Activated CD4-positive, alpha-beta T cell treated with anti-CD3 and anti-CD28 coated beads, Interleukin-10, Interleukin-2, amounts not matched to agents 100 ng/mL and 50 ng/mL, durations not matched to agents 16 hours and 8 hours (primary cell): ENCODE results near the gene SYT17.
A peak's percentile ranks its signal among the peaks of the same experiment; 100 is the strongest.
"Not testable (repeated sequence)": the region's sequence is repeated elsewhere in the genome, so short reads cannot be mapped to it uniquely, and the experiment has no call there.

Experiments used
- DNase-seq: peaks from one replicate; pipeline ENCODE4 v3.0.0-alpha.2; 2020

The SYT17 gene

GRCh38 chr16:19174478-19174877 lies 6.4 kb downstream of the SYT17 start:
- no peak for DNase-seq

- no peak for DNase-seq
Observed at GRCh38 chr16:19175492-19176262, 7.6 kb downstream of the SYT17 start.

DNA sequence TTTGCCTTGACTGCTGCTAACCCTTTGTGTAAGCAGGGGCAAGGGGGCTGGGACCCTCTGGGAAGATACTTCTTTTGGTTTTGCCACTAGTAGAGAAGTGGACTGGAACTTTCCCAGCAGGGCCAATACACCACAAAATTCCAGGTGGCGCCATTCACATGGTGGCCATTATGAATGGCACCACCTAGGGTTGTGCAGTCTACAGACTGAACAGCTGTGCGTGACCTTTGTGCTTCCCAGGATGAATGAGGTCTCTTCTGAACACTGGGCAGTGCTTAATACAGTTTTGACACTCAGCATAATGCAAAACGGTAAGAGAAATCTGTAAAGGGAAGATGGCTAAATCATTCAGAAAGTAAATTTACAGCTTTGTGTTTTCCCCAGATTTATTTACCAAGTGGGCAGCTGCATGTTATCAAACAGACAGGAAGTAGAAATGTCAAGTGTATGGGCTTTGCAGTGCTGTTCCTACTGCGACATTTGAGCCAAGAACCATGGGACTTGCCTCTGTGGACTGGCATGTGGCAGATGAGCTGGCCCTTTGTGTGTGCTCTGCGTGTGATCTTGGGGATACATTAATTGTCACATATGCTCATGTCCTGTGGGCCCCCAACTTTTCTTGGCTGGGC lies 9.2 kb downstream of the SYT17 start:
- no peak for DNase-seq

DNA sequence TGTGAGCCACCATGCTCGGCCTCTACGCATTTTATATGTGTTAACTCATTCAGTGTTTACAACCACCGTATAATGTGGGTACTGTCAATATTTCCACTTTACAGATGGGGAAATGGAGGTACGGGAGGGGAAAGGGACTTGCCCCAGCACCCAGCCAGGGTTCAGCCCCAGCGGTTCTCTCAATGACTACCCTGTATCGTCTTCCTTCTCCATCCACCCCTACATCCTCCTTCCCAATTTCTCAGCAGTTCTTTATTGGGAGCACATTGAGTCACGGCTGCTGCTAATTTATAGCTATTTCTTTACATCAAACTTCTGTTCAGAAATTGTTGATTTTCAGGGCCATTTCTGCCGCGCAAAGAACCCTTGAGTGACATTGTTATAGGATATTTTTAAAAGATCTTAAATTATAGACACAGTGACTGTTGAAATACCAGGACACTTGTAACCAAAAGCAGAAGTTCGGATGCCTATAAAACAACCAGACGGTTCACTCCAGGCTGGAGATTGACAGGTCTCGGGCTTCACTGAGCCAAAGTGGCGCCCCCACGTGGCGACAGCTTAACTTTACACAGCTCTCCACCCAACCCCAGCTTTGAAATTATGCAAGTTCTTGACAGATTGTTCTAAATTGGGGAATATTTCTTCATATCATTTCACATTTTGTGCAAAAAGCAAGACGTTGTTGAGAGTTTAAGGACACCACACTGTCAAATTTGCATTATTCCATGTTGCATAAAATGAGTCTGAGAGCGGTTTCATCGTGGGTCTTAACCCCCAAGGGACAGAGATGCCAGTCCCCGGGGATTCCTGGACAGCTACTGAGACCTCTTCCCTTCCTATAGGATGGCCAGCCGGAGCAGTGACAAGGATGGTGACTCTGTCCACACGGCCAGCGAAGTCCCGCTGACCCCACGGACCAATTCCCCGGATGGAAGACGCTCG lies 11.8 kb downstream of the SYT17 start:
- peak; percentile 67 for DNase-seq

DNA sequence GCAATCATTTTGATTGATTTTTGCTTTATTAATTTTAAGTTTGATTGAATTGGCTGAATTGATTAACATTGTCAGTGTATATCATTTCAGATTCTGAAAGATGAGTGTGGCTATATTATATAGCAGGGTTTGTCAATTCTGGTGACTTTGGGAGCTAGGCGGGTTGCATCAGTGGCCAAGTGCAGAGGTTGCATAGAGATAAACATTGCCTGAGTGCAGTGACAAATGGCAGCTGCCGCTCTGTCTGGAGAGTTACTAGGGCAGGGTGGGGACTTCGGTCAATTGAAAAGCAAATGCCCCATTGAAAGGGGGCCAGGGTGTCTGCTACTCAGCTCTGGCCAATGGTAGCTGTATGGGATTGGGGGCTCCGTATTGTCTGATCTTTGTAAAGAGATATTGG lies 12.7 kb downstream of the SYT17 start:
- DNase-seq: no peak

GRCh38 chr16:19182481-19182880 lies 14.4 kb downstream of the SYT17 start:
- no peak for DNase-seq

DNA sequence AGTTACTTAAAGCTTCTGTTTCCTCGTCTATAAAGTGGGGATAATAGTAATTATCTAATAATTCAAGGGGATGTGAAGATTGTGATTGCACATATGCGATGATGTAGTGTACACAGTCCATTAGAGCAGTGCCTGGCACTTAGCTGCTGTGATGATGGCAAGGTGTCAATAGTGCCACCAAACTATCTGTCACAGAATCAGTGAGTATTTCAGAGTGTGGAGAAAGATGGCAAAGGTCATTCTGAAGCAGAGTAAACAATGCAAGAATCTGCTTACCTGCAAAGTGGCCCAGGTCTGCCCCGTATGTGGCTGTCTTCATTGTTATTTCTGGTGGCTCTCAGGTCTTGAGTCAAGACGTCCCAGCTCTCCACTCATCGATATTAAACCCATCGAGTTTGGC lies 15.1 kb downstream of the SYT17 start:
- DNase-seq: no peak

DNA sequence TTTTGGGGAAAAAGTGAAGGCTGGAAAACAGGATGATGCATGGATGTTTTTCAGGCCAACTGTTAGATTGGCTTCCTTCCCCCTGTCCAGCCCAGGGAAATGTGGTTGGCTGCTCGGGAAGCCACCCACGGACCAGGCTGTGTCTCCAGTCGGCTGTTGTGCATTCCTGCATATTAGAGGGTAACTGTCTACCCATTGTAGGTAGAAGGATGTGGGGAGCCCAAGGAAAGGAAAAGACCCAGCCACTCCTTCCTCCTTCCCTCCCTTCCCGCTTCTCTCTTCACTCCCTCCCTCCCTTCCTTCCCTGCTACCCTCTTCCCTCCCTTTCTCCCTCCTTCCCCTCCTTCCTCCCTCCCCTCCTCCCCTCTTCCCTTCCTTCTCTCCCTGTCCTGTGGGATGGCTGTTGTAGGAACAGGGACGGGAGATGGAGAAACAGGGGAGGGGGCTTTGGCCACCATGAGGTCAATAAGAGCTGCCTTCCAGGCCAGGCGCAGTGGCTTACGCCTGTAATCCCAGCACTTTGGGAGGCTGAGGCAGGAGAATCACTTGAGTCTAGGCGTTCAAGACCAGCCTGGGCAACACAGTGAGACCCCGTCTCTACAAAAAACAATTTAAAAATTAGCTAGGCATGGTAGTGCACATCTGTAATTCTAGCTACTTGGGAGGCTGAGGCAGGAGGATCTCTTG lies 16.9 kb downstream of the SYT17 start:
- no peak for DNase-seq

DNA sequence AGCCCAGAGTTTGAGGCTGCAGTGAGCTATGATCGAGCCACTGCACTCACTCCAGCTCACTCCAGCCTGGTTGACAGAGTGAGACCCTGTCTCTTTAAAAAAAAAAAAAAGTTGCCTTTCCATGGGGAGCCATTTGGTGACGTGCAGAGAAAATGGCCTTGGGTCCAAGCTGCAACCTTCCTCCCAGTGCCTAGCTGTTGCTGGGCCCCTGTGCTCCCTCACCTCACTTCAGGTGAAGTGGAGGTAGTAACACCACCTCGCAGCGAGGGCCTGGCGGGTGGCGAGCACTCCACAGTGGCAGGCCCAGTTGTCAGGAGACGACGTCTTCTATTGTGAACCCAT lies 17.4 kb downstream of the SYT17 start:
- DNase-seq: no peak

DNA sequence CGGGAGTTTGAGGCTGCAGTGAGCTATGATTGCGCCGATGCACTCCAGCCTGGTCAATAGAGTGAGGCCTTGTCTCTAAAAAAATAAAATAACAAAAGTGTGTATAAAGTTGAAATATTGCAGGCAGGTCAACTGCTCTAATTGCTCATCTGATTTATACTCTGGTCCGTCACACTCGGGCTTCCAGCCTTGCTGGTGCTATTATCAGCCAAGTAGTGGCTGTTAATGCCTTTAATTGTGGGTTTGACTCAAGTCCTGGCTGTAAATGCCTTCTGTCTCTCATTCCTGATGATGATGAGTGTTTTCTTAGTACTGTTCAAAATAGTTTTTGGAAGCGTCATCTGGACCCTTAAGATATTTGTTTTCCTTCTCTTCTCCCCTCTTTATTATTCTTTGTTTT lies 18.4 kb downstream of the SYT17 start:
- DNase-seq: no peak

DNA sequence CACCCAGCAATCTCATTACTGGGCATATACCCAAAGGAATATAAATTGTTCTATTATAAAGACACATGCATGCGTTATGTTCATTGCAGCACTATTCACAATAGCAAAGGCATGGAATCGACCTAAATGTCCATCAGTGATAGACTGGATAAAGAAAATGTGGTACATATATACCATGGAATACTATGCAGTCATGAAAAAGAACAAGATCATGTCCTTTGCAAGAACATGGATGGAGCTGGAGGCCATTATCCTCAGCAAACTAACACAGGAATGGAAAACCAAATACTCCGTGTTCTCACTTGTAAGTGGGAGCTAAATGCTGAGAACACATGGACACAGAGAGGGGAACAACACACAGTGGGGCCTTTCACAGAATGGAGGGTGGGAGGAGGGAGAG lies 19.9 kb downstream of the SYT17 start:
- DNase-seq: not testable (repeated sequence)

- DNase-seq: no peak
Observed at GRCh38 chr16:19188406-19188805, 20.4 kb downstream of the SYT17 start.

DNA sequence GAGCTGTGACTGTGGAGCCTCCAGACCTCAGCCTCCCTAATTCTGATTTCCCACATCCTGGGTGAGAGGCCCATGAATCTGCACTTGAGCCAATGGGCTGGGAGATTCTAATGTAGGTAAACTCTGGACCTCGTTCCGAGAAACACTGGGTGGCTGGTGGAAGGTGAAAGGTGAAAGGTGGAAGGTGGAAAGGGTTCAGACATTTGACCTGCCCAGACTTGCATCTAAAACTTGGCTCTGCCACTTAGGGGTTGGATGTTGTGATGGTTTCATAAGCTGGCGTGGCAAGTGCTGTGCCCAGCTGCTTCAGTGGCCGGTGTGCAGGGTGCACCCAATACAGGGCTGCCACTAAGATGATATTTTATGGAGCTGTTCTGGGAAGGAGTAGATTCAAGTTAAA lies 24.8 kb downstream of the SYT17 start:
- no peak for DNase-seq

GRCh38 chr16:19196871-19197270 lies 28.8 kb downstream of the SYT17 start:
- DNase-seq: no peak

- no peak for DNase-seq
Observed at GRCh38 chr16:19203374-19203966, 35.4 kb downstream of the SYT17 start.

GRCh38 chr16:19210280-19210924 lies 42.4 kb downstream of the SYT17 start:
- DNase-seq: no peak

DNA sequence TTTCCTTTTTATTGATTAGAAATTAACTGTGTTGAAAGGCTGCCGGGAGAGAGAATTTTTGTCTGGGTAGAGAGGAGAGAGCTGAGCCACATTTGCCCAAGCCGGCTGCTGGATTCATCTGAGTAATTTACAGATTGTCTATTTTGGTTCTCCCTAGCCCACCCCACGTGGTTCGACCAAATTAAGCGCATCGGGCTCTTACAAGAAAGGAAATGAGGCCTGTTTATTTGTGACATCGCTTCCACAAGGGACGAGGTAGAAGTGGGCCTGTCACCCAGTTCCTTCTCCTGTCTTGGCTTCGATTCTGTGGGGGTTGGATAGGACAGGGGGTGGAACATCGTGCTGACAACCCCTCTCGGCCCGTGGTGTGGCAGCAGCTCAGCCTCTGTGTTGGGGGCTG lies 42.9 kb downstream of the SYT17 start:
- no peak for DNase-seq

- DNase-seq: no peak
Observed at GRCh38 chr16:19212059-19212458, 44.0 kb downstream of the SYT17 start.

- no peak for DNase-seq
Observed at GRCh38 chr16:19213885-19214284, 45.8 kb downstream of the SYT17 start.

- DNase-seq: no peak
Observed at GRCh38 chr16:19215705-19216104, 47.7 kb downstream of the SYT17 start.

DNA sequence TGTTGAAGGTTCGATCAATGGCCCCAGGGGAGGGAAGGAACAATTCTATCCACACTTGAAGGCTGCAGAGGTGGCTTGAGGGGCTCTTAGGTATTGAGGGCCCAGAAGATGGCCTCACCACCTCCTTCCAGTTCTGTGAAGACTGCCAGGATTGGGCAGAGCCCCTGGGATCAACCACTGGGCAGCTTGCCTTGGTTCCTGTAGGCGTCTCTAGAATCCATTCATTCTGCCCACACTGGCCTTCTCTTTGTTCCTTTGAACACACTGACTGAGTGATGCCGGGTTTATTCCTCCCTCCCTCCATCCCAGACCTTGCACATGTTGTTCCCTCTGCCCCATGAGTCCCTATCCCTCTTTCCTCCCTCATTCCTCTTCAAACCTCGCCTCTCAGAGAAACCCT lies 50.5 kb downstream of the SYT17 start:
- no peak for DNase-seq

DNA sequence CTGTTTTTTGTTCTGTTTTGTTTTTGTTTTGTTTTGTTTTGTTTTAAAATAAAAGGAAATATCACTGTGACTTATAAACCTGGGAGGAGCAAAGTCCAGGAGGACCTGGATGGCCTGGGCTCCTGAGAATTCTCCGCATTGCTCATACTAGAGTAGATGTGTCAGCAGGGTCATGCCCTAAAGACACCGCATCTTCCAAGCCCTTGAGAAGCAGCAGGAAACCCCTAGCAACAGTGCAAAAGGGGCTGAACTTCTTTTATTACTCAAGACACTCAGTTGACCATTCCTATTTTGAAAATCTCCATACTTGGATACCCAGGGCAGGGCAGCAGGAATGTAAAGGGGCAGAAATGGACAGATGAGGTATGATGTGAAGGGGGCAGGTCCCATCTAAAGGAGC lies 51.8 kb downstream of the SYT17 start:
- DNase-seq: no peak
